Measurements from ENCODE around the gene HIC1.

GRCh38 chr17:2037155-2037554 lies 17.7 kb upstream of the HIC1 start:
- TF ChIP-seq POLR2A (IDR thresholded peaks at IDR 0.05) (no peak), CTCF (IDR thresholded peaks at IDR 0.05) (no peak), POLR2AphosphoS5 (IDR thresholded peaks at IDR 0.05) (no peak)
